Cerebellar cortex (tissue), 1 donor: Measurements from ENCODE around the gene RAB8A.

Experiments
- DNase-seq: peaks from one replicate; pipeline ENCODE4 v3.0.0-alpha.2; 2015; ENCODE audit warnings: low spot score

Gene RAB8A

DNA sequence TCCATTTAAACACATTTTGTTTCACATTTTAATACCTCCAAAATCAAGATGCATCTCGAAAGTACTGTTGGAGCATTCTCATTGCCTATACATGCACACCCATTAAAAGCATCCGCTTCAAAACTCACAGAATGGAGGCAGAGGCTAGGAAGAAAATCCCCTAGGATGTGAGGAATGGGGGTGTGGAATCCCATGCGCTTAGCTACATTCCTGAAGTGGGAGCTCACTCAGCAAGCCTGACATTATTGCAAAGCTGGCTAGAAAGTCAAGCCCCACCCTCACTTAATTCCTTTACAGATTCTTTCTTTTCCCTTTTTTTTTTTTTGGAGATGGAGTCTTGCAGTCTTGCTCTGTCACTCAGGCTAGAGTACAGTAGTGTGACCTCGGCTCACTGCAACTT lies 68.9 kb downstream of the RAB8A start:
- DNase-seq, result no peak
